Measurements from ENCODE around the gene CNTNAP2. TPM values are rescaled to one million over a fixed set of nuclear protein-coding genes. Genes with fewer than 3 reads are reported as not detected.

CNTNAP2 gene
- total and polyA plus RNA-seq, 2 of the 13 experiments (the other 11 are each of a cell fraction or from before 2014, with no cell fraction given), result 0.40 to 0.42 TPM

GRCh38 chr7:147869456-147869855 is 1752.9 kb downstream of the CNTNAP2 start:
- Histone ChIP-seq H3K4me3 (replicated peaks in 1 of 3; ENCODE audit: insufficient read depth in 1 of 3, low read depth in 2 of 3, low read length in 3 of 3) (no peak overlapping the region), H3K9me3 (ENCODE audit: low read length) (peaks cover 19% of the 10 kb centered on the region; the same call in 1 of the 2 replicates), H3K27ac (ENCODE audit: extremely low read length, insufficient read depth, low read length) (no peak overlapping the region), H4K20me1 (ENCODE audit: insufficient read depth, low read length) (no peaks in the 10 kb centered on the region), H3K4me2 (ENCODE audit: low read depth, low read length) (no peak overlapping the region), H3K36me3 (replicated peaks in 1 of 2; ENCODE audit: control insufficient read depth in 1 of 2, insufficient read depth in 2 of 2, low read length in 2 of 2) (no peaks in the 10 kb centered on the region), H3K27me3 (ENCODE audit: control insufficient read depth in 1 of 2, insufficient read depth in 2 of 2, low read length in 2 of 2) (no peaks in the 10 kb centered on the region), H3K79me2 (ENCODE audit: insufficient read depth, low read length) (no peaks in the 10 kb centered on the region), H3K4me1 (ENCODE audit: insufficient read depth, low read length) (no peaks in the 10 kb centered on the region), H3K9ac (ENCODE audit: insufficient read depth, low read depth, low read length) (no peak overlapping the region), H2AFZ (ENCODE audit: low read length) (no peak overlapping the region)
- 3% methylated on average over 2 of the region's 2 CpGs for WGBS (ENCODE audit: low lambda C conversion rate)
- FAIRE-seq (no peak), DNase-seq (ENCODE audit: low spot score) (no peak), ATAC-seq (no peak)
- BruUV-seq (replicated peaks), result no TSS peak
- ChIA-PET CTCF (ENCODE audit: low intra/inter-chr PET ratio, low total read pairs) (no interaction called here), POLR2A (no interaction called here)
- intact Hi-C loops (cut with micrococcal nuclease; ENCODE audit: unreplicated experiment), result no loop called here
- in situ Hi-C loops (cut with HindIII; ENCODE audit: extremely low pct_ligation_motif_present, low pct_unique_long_range_greater_than_20kb), result no loop called here
- TF ChIP-seq AKAP8 (CRISPR knock-in tag; IDR thresholded peaks at IDR 0.05) (no peak), SOX6 (IDR thresholded peaks at IDR 0.05) (no peak), SOX6 (CRISPR knock-in tag; IDR thresholded peaks at IDR 0.05) (no peak), ARID5B (CRISPR knock-in tag; IDR thresholded peaks at IDR 0.05) (no peak), NFKBIZ (CRISPR knock-in tag; IDR thresholded peaks at IDR 0.05) (no peak), ATF7-NPFF (CRISPR knock-in tag; IDR thresholded peaks at IDR 0.05; ENCODE audit: low read depth) (no peak), ZNF317 (CRISPR knock-in tag; IDR thresholded peaks at IDR 0.05) (no peak), PAF1 (CRISPR knock-in tag; IDR thresholded peaks at IDR 0.05) (no peak), ZNF782 (CRISPR knock-in tag; IDR thresholded peaks at IDR 0.05; ENCODE audit: borderline replicate concordance) (no peak), REXO4 (CRISPR knock-in tag; IDR thresholded peaks at IDR 0.05; ENCODE audit: borderline replicate concordance) (no peak), PAX8 (CRISPR knock-in tag; IDR thresholded peaks at IDR 0.05; ENCODE audit: borderline replicate concordance) (no peak), FOXP1 (IDR thresholded peaks at IDR 0.05) (no peak), FOXP1 (CRISPR knock-in tag; IDR thresholded peaks at IDR 0.05) (no peak), NAIF1 (CRISPR knock-in tag; IDR thresholded peaks at IDR 0.05; ENCODE audit: borderline replicate concordance) (no peak), ZFP1 (CRISPR knock-in tag; IDR thresholded peaks at IDR 0.05) (no peak), SNAPC4 (CRISPR knock-in tag; IDR thresholded peaks at IDR 0.05) (no peak), KMT2B (CRISPR knock-in tag; IDR thresholded peaks at IDR 0.05) (no peak), HNRNPH1 (optimal IDR thresholded peaks at IDR 0.05; ENCODE audit: low read depth, low read length) (no peak), ZNF652 (CRISPR knock-in tag; IDR thresholded peaks at IDR 0.05; ENCODE audit: borderline replicate concordance, low read depth) (no peak)
